HepG2 (cell line): ENCODE data around the gene FBXO4. TPM values are rescaled to one million over a fixed set of nuclear protein-coding genes. Genes with fewer than 3 reads are reported as not detected.

ENCODE experiments used
- AFF4 ChIP-seq: sonication (generic); formaldehyde crosslinking; IDR thresholded peaks from 2 replicates; pipeline ENCODE4 v1.4.0; 2020; ENCODE audit warnings: missing genetic modification reagents
- CC2D1A ChIP-seq: sonication (generic); formaldehyde crosslinking; IDR thresholded peaks from 2 replicates; pipeline ENCODE4 v1.8.1; 2023; ENCODE audit warnings: mild to moderate bottlenecking, missing genetic modification reagents
- CHD4 ChIP-seq: fragments of 200-600 bp; sonication (generic); IDR thresholded peaks from 2 replicates; pipeline ENCODE4 v1.7.0; 2017; ENCODE audit warnings: mild to moderate bottlenecking, low read length, borderline replicate concordance
- ERF ChIP-seq: IDR thresholded peaks from 2 replicates; pipeline ENCODE4 v1.6.1; 2018; ENCODE audit warnings: missing biosample characterization, missing genetic modification reagents
- FOXP1 ChIP-seq, 2 experiments: fragments of 450-650 bp in 1 of 2; IDR thresholded peaks; 2 replicates each; pipeline ENCODE4 v1.6.1; 2017 to 2018; ENCODE audit warnings: antibody characterized with exemption in 1 of 2
- HOXA7 ChIP-seq: sonication (generic); formaldehyde crosslinking; IDR thresholded peaks from 2 replicates; pipeline ENCODE4 v1.8.1; 2022; ENCODE audit warnings: mild to moderate bottlenecking, missing genetic modification reagents, moderate library complexity
- HOXD1 ChIP-seq: sonication (generic); formaldehyde crosslinking; IDR thresholded peaks from 2 replicates; pipeline ENCODE4 v1.5.0; 2020; ENCODE audit warnings: missing genetic modification reagents
- JUND ChIP-seq: sonication (generic); formaldehyde crosslinking; IDR thresholded peaks from 2 replicates; pipeline ENCODE4 v1.8.0; 2022; ENCODE audit warnings: mild to moderate bottlenecking, missing genetic modification reagents
- MNT ChIP-seq: fragments of 450-650 bp; IDR thresholded peaks from 2 replicates; pipeline ENCODE4 v1.6.1; 2016
- PAF1 ChIP-seq: IDR thresholded peaks from 2 replicates; pipeline ENCODE4 v1.6.1; 2016; ENCODE audit warnings: missing genetic modification reagents, missing compliant biosample characterization
- POLR2A ChIP-seq, 2 experiments: IDR thresholded peaks; 2 replicates each; pipeline ENCODE4 v1.6.1; 2011; ENCODE audit warnings: low read depth in 2 of 2, low read length in 2 of 2, mild to moderate bottlenecking in 1 of 2, moderate library complexity in 1 of 2; ENCODE audit not compliant: insufficient read depth in 1 of 2
- PRMT3 ChIP-seq: sonication (generic); formaldehyde crosslinking; IDR thresholded peaks from 2 replicates; pipeline ENCODE4 v1.8.1; 2022; ENCODE audit warnings: low read depth, mild to moderate bottlenecking, moderate library complexity, missing genetic modification reagents, borderline replicate concordance
- SALL1 ChIP-seq: sonication (generic); formaldehyde crosslinking; IDR thresholded peaks from 2 replicates; pipeline ENCODE4 v1.8.0; 2022; ENCODE audit warnings: mild to moderate bottlenecking, missing genetic modification reagents
- SMC3 ChIP-seq: IDR thresholded peaks from 2 replicates; pipeline ENCODE4 v1.6.1; 2011; ENCODE audit warnings: low read length, improper control_type of control experiment
- SMYD3 ChIP-seq: sonication (generic); formaldehyde crosslinking; IDR thresholded peaks from 2 replicates; pipeline ENCODE4 v1.8.1; 2023; ENCODE audit warnings: mild to moderate bottlenecking, missing genetic modification reagents
- SP2 ChIP-seq: sonication (generic); formaldehyde crosslinking; IDR thresholded peaks from 2 replicates; pipeline ENCODE4 v1.5.1; 2020; ENCODE audit warnings: mild to moderate bottlenecking, missing genetic modification reagents
- XRCC5 ChIP-seq: fragments of 200-400 bp; formaldehyde crosslinking; optimal IDR thresholded peaks from 2 replicates; pipeline ENCODE3; 2017; ENCODE audit warnings: mild to moderate bottlenecking, low read length
- ZBTB7A ChIP-seq: sonication (generic); formaldehyde crosslinking; IDR thresholded peaks from 2 replicates; pipeline ENCODE4 v1.8.0; 2022; ENCODE audit warnings: mild to moderate bottlenecking, missing genetic modification reagents
- ZFP37 ChIP-seq: sonication (generic); formaldehyde crosslinking; IDR thresholded peaks from 2 replicates; pipeline ENCODE4 v1.4.0; 2020; ENCODE audit warnings: missing genetic modification reagents, borderline replicate concordance
- ZNF138 ChIP-seq: sonication (generic); formaldehyde crosslinking; IDR thresholded peaks from 2 replicates; pipeline ENCODE4 v1.5.0; 2020; ENCODE audit warnings: mild to moderate bottlenecking, low read depth, missing genetic modification reagents
- ZNF207 ChIP-seq: fragments of 450-650 bp; IDR thresholded peaks from 2 replicates; pipeline ENCODE4 v1.6.1; 2016; ENCODE audit warnings: antibody characterized with exemption, borderline replicate concordance
- ZNF251 ChIP-seq: sonication (generic); formaldehyde crosslinking; IDR thresholded peaks from 2 replicates; pipeline ENCODE4 v1.9.0; 2021; ENCODE audit warnings: mild to moderate bottlenecking, missing genetic modification reagents
- ZNF260 ChIP-seq: sonication (generic); formaldehyde crosslinking; IDR thresholded peaks from 2 replicates; pipeline ENCODE4 v1.4.0; 2020; ENCODE audit warnings: missing genetic modification reagents, low read depth, mild to moderate bottlenecking, borderline replicate concordance
- ZNF614 ChIP-seq: IDR thresholded peaks from 2 replicates; pipeline ENCODE4 v1.6.1; 2018; ENCODE audit warnings: missing biosample characterization, missing genetic modification reagents, inconsistent platforms, borderline replicate concordance
- polyA plus RNA-seq, 8 experiments: library from polyadenylated mRNA; depleted of rRNA in 3 of 8; stranded (reverse) in 7 of 8; unstranded in 1 of 8; fragments of >200 nt; fragmentation: Illumina TruSeq in 4 of 8; extraction: Trizol in 4 of 8; gene quantifications; 2 replicates each; pipeline versions ENCODE4 v1.2.1 to v1.2.3, GENCODE V29; 2011 to 2016; ENCODE audit warnings: low read depth in 4 of 8, missing spikeins in 1 of 8, mixed read lengths in 1 of 8; ENCODE audit not compliant: insufficient read depth in 1 of 8
- total RNA-seq, 5 experiments: library from RNA; depleted of rRNA; stranded (reverse); fragments of >200 nt; fragmentation: Illumina TruSeq; extraction: Trizol; gene quantifications; 2 replicates each; pipeline ENCODE4 v1.2.3, GENCODE V29; 2016; ENCODE audit warnings: low read depth in 1 of 5
- TF ChIP-seq, protein P1 (sequence below): sonication (generic); formaldehyde crosslinking; IDR thresholded peaks from 2 replicates; pipeline ENCODE4 v1.8.0; 2022; ENCODE audit warnings: mild to moderate bottlenecking, missing genetic modification reagents; ENCODE audit not compliant: insufficient replicate concordance

Gene FBXO4
- total and polyA plus RNA-seq, 2 of the 13 experiments (the other 11 are each of a cell fraction or from before 2014, with no cell fraction given): 5.2 to 16.4 TPM

DNA sequence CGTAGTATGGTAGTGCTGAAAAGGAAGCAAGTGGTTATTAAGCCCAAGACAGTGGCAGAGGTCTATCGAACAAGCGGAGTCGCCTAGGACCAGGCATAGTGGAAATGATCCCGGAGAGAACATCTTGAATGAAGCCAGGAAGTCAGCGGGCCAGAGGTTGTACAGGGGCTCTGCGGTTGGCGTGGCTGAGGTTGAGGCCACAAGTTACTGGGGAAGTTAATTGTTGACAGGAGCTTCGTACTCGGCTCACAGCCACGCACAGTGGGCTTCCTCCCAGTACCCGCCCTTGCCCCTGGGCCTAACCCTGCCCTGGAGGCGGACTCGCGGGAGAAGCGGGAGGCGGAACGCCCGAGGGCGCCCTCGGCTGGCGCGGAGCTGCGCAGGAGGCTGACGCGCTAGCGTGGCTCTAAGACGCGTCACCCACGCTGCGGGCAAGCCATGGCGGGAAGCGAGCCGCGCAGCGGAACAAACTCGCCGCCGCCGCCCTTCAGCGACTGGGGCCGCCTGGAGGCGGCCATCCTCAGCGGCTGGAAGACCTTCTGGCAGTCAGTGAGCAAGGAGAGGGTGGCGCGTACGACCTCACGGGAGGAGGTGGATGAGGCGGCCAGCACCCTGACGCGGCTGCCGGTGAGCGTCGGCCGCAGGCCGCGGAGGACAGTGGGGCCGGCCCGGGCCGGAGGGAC, at the start of gene FBXO4 (continued):
- TF ChIP-seq SP2 (peak; percentile 41; the same call in 1 of the 2 replicates), ZNF260 (CRISPR knock-in tag) (no peak), CHD4 (no peak), ERF (CRISPR knock-in tag) (peak; percentile 62; the same call in 1 of the 2 replicates), ZNF207 (no peak), PAF1 (CRISPR knock-in tag) (no peak), JUND (CRISPR knock-in tag) (peak; percentile 38; the same call in 1 of the 2 replicates), XRCC5 (peak; percentile 55), SALL1 (CRISPR knock-in tag) (peak; percentile 89), HOXA7 (CRISPR knock-in tag) (no peak), AFF4 (CRISPR knock-in tag) (peak; percentile 77), POLR2A (IDR thresholded peaks at IDR 0.05; ENCODE audit: insufficient read depth in 1 of 2, low read depth in 2 of 2, low read length in 2 of 2) (peak; percentile 77 to 82), ZNF138 (CRISPR knock-in tag) (no peak), FOXP1 (IDR thresholded peaks at IDR 0.05) (no peak), FOXP1 (CRISPR knock-in tag; IDR thresholded peaks at IDR 0.05) (peak; percentile 41; the same call in 1 of the 2 replicates), SMC3 (no peak), SMYD3 (CRISPR knock-in tag) (peak; percentile 60; the same call in 1 of the 2 replicates), ZFP37 (CRISPR knock-in tag) (no peak; the same call in 1 of the 2 replicates), CC2D1A (CRISPR knock-in tag) (0 out of 2 replicates have a peak, but pooled peaks have one; percentile 36), PRMT3 (CRISPR knock-in tag) (no peak), HOXD1 (CRISPR knock-in tag) (peak; percentile 86), ZNF614 (CRISPR knock-in tag) (peak; percentile 72; the same call in 1 of the 2 replicates), ZBTB7A (peak; percentile 52; the same call in 1 of the 2 replicates), MNT (no peak), ZNF251 (CRISPR knock-in tag) (no peak)
- TF ChIP-seq, protein P1, sequence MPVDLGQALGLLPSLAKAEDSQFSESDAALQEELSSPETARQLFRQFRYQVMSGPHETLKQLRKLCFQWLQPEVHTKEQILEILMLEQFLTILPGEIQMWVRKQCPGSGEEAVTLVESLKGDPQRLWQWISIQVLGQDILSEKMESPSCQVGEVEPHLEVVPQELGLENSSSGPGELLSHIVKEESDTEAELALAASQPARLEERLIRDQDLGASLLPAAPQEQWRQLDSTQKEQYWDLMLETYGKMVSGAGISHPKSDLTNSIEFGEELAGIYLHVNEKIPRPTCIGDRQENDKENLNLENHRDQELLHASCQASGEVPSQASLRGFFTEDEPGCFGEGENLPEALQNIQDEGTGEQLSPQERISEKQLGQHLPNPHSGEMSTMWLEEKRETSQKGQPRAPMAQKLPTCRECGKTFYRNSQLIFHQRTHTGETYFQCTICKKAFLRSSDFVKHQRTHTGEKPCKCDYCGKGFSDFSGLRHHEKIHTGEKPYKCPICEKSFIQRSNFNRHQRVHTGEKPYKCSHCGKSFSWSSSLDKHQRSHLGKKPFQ (CRISPR knock-in tag): no peak
